Caco-2 (cell line): Measurements from ENCODE around the gene SOCS2. TPM values are rescaled to one million over a fixed set of nuclear protein-coding genes. Genes with fewer than 3 reads are reported as not detected.
A peak's percentile ranks its signal among the peaks of the same experiment; 100 is the strongest.

Source experiments
- BruUV-seq: library from RNA; stranded (reverse); fragments of 400-500 nt; replicated peaks from 2 replicates; lab custom pipeline; 2021; lab: Mats Ljungman, UMichigan
- CTCF ChIA-PET: fragments of 300-600 bp; sonication (Branson Sonifier 250); formaldehyde crosslinking; loops from one replicate; lab custom pipeline; 2022; ENCODE audit warnings: antibody characterized with exemption; lab: Charles Lee
- POLR2A ChIA-PET: fragments of 300-600 bp; sonication (Branson Sonifier 250); formaldehyde crosslinking; loops from one replicate; lab custom pipeline; 2022; ENCODE audit warnings: antibody characterized with exemption; lab: Charles Lee
- DNase-seq, 2 experiments: peaks; one replicate each; pipeline versions ENCODE4 v3.0.0 to v3.0.0-alpha.2; 2020 to 2022
- H3K27me3 ChIP-seq: replicated peaks from 2 replicates; pipeline ENCODE4 v1.6.0; 2011; ENCODE audit warnings: low read length; ENCODE audit not compliant: control insufficient read depth, insufficient read depth
- H3K36me3 ChIP-seq: 2 replicates; pipeline ENCODE4 v1.5.1; 2011; ENCODE audit warnings: low read length; ENCODE audit not compliant: control insufficient read depth, insufficient read depth
- H3K4me1 ChIP-seq: fragments of 250-450 bp; sonication (Bioruptor Pico); 2 replicates; pipeline ENCODE4 v1.5.1; 2020; ENCODE audit warnings: mild to moderate bottlenecking
- H3K4me3 ChIP-seq: 2 replicates; pipeline ENCODE4 v1.5.1; 2011; ENCODE audit warnings: low read depth, mild to moderate bottlenecking, control low read depth, low read length
- H3K9me3 ChIP-seq: fragments of 250-450 bp; sonication (Bioruptor Pico); 2 replicates; pipeline ENCODE4 v1.5.1; 2020; ENCODE audit warnings: mild to moderate bottlenecking, moderate library complexity
- H3K27ac Mint-ChIP-seq: one replicate; pipeline ENCODE4 v1.8.0; 2022; ENCODE audit warnings: mixed read lengths; ENCODE audit not compliant: unreplicated experiment
- H3K27me3 Mint-ChIP-seq: one replicate; pipeline ENCODE4 v1.8.0; 2022; ENCODE audit warnings: mixed read lengths; ENCODE audit not compliant: insufficient read depth, unreplicated experiment
- H3K36me3 Mint-ChIP-seq: one replicate; pipeline ENCODE4 v1.8.0; 2022; ENCODE audit warnings: mild to moderate bottlenecking, mixed read lengths; ENCODE audit not compliant: insufficient read depth, unreplicated experiment
- H3K4me1 Mint-ChIP-seq: one replicate; pipeline ENCODE4 v1.8.0; 2022; ENCODE audit warnings: low read depth, mixed read lengths; ENCODE audit not compliant: unreplicated experiment
- H3K4me3 Mint-ChIP-seq: one replicate; pipeline ENCODE4 v1.8.0; 2022; ENCODE audit warnings: mild to moderate bottlenecking, moderate library complexity, mixed read lengths; ENCODE audit not compliant: unreplicated experiment
- H3K9me3 Mint-ChIP-seq: one replicate; pipeline ENCODE4 v1.8.0; 2022; ENCODE audit warnings: mixed read lengths; ENCODE audit not compliant: unreplicated experiment
- intact Hi-C: fragments of 100-400 bp; cut with micrococcal nuclease; formaldehyde crosslinking; loops from one replicate; pipeline ENCODE4 v1.10.0; 2022; ENCODE audit not compliant: unreplicated experiment
- total RNA-seq: library from RNA; stranded (reverse); gene quantifications from 2 replicates; pipeline ENCODE4 v1.2.3, GENCODE V29; 2022
- TF ChIP-seq, protein P1 (sequence below), 2 experiments: fragments of 200-600 bp in 1 of 2; IDR thresholded peaks; 1 replicate in 1 of 2; 2 replicates in 1 of 2; pipeline versions ENCODE4 v1.5.1 to v1.8.0; 2011 to 2022; ENCODE audit warnings: antibody characterized with exemption in 1 of 2, control low read depth in 1 of 2, inconsistent platforms in 1 of 2, low read depth in 1 of 2, low read length in 1 of 2, mild to moderate bottlenecking in 1 of 2, moderate library complexity in 1 of 2; ENCODE audit not compliant: insufficient read depth in 1 of 2, severe bottlenecking in 1 of 2, unreplicated experiment in 1 of 2

The SOCS2 gene
- total RNA-seq, 1 experiment from 2014 or later = 95.4 TPM

DNA sequence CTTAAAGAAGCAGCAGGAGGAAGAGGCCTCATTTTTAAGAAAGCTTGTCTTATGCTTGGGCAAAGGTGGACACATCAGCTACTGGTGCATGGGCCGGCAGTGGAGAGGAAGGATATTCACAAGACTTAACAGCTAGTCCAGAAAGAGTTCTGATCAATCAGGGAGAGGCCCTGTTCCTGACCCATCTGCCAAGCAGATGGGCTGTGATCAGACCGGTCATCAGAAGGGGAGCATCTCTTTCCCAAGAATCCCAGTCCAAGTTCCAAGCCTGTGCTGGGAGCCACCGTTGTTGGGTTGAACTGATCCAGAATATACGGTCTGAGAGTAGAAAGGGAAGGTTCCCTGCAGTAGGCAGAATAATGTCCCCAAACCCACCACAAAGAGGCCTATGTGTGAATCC lies 32.7 kb upstream of the SOCS2 start:
- H3K36me3 Mint-ChIP-seq = peaks cover 12% of the 10 kb centered on the region
- peaks cover 10% of the 10 kb centered on the region; the same call in 1 of the 2 replicates for H3K4me1 ChIP-seq
- intact Hi-C loops = no loop called here
- no peak overlapping the region for H3K27ac Mint-ChIP-seq
- TF ChIP-seq, protein P1, sequence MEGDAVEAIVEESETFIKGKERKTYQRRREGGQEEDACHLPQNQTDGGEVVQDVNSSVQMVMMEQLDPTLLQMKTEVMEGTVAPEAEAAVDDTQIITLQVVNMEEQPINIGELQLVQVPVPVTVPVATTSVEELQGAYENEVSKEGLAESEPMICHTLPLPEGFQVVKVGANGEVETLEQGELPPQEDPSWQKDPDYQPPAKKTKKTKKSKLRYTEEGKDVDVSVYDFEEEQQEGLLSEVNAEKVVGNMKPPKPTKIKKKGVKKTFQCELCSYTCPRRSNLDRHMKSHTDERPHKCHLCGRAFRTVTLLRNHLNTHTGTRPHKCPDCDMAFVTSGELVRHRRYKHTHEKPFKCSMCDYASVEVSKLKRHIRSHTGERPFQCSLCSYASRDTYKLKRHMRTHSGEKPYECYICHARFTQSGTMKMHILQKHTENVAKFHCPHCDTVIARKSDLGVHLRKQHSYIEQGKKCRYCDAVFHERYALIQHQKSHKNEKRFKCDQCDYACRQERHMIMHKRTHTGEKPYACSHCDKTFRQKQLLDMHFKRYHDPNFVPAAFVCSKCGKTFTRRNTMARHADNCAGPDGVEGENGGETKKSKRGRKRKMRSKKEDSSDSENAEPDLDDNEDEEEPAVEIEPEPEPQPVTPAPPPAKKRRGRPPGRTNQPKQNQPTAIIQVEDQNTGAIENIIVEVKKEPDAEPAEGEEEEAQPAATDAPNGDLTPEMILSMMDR (IDR thresholded peaks at IDR 0.05; ENCODE audit: insufficient read depth in 1 of 2, low read depth in 1 of 2, low read length in 1 of 2, severe bottlenecking in 1 of 2, unreplicated experiment in 1 of 2) = no peak
- BruUV-seq = no TSS peak
- H3K4me1 Mint-ChIP-seq = no peaks in the 10 kb centered on the region
- H3K36me3 ChIP-seq = no peaks in the 10 kb centered on the region
- H3K9me3 ChIP-seq = no peaks in the 10 kb centered on the region
- CTCF ChIA-PET = no interaction called here
- H3K9me3 Mint-ChIP-seq = no peaks in the 10 kb centered on the region
- no peak overlapping the region for H3K4me3 ChIP-seq
- POLR2A ChIA-PET = no interaction called here
- no peaks in the 10 kb centered on the region for H3K27me3 ChIP-seq
- H3K4me3 Mint-ChIP-seq = no peak overlapping the region
- no peak for DNase-seq
- H3K27me3 Mint-ChIP-seq = no peaks in the 10 kb centered on the region

DNA sequence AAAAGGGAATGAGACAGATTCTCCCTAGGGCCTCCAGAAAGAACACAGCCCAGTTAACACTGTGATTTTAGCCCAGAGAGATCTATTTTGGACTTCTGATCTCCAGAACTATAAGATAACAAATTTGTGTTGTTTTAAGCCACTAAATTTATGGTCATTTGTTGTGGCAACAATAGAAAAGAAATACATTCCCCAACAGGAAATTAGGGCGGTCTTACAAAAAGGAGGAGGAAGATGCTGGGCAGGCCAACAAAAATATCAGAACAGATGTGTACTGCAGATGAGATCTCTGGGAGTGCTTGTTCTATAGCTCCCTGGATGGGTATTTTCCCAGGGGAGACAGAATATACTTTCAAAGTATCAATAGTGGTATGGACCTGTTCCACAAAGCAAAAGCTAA lies 32.0 kb upstream of the SOCS2 start:
- intact Hi-C loops = no loop called here
- H3K4me1 Mint-ChIP-seq = no peaks in the 10 kb centered on the region
- Histone ChIP-seq H3K9me3 (no peaks in the 10 kb centered on the region), H3K4me3 (no peak overlapping the region), H3K4me1 (peaks cover 10% of the 10 kb centered on the region; the same call in 1 of the 2 replicates), H3K27me3 (no peaks in the 10 kb centered on the region), H3K36me3 (no peaks in the 10 kb centered on the region)
- peaks cover 12% of the 10 kb centered on the region for H3K36me3 Mint-ChIP-seq
- no peak overlapping the region for H3K4me3 Mint-ChIP-seq
- no peak overlapping the region for H3K27ac Mint-ChIP-seq
- BruUV-seq = no TSS peak
- TF ChIP-seq, protein P1 (IDR thresholded peaks at IDR 0.05; ENCODE audit: insufficient read depth in 1 of 2, low read depth in 1 of 2, low read length in 1 of 2, severe bottlenecking in 1 of 2, unreplicated experiment in 1 of 2) = no peak
- no peaks in the 10 kb centered on the region for H3K27me3 Mint-ChIP-seq
- DNase-seq = no peak
- CTCF ChIA-PET = no interaction called here
- POLR2A ChIA-PET = interaction anchor here (0.6 kb wide), 1 partner anchor 35 kb away, joined by 3 read pairs; no protein-coding TSS in a partner anchor
- no peaks in the 10 kb centered on the region for H3K9me3 Mint-ChIP-seq

DNA sequence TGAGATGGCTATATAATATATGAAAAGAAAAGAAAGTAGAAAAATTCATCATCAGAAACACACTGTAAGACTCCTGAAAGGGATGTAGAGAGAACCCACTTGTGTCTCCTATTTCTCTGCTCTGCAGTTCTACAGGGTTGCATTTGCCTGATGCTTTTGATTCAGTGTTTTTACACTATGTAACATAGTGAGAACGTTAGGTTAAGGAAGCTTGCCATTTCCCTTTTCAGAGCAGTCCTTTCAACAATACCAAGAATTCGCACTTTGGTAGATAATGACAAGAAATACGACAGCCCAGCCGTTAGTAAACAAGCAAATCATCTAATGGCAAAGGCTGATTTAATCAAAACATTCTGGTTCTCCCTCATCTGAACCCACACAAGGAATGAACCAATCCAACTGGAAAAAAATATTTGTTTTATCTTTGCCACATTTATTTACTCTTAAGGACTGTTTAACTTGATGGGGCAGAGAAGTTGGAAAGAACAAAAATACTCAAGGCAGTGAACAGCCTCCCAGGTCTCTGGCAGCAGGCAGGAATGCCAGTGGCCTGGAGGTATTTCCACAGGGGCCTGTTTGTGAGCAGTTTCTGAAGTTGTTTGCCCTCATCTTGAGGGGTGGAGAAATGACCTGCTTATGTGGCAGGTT lies 30.8 kb upstream of the SOCS2 start:
- no peaks in the 10 kb centered on the region for H3K4me1 Mint-ChIP-seq
- intact Hi-C loops = no loop called here
- DNase-seq = peak in 1 of 2 experiments; percentile 33
- no peaks in the 10 kb centered on the region for H3K9me3 Mint-ChIP-seq
- no peaks in the 10 kb centered on the region for H3K36me3 ChIP-seq
- no peak overlapping the region for H3K4me3 ChIP-seq
- H3K9me3 ChIP-seq = no peaks in the 10 kb centered on the region
- CTCF ChIA-PET = no interaction called here
- peaks cover 12% of the 10 kb centered on the region for H3K36me3 Mint-ChIP-seq
- peak overlapping the region; percentile 64 for H3K27ac Mint-ChIP-seq
- no peaks in the 10 kb centered on the region for H3K27me3 Mint-ChIP-seq
- H3K27me3 ChIP-seq = no peaks in the 10 kb centered on the region
- POLR2A ChIA-PET = no interaction called here
- peaks cover 10% of the 10 kb centered on the region; the same call in 1 of the 2 replicates for H3K4me1 ChIP-seq
- no peak overlapping the region for H3K4me3 Mint-ChIP-seq
- TF ChIP-seq, protein P1 (IDR thresholded peaks at IDR 0.05; ENCODE audit: insufficient read depth in 1 of 2, low read depth in 1 of 2, low read length in 1 of 2, severe bottlenecking in 1 of 2, unreplicated experiment in 1 of 2) = no peak
- no TSS peak for BruUV-seq
